A549 (cell line): ENCODE measurements around the gene ERV3-1. TPM values are rescaled to one million over a fixed set of nuclear protein-coding genes. Genes with fewer than 3 reads are reported as not detected.
"Not testable (repeated sequence)": the region's sequence is repeated elsewhere in the genome, so short reads cannot be mapped to it uniquely, and the experiment has no call there.

Experiments used
- ATAC-seq, 2 experiments: fragments of 200-7000 bp in 1 of 2; fragments of >200 bp in 1 of 2; cut with Nextera tagmentation in 1 of 2; cut with Tn5 transposase in 1 of 2; 3 replicates each; pipeline versions ENCODE4 v1.8.0 to v1.9.1; 2018 to 2020; ENCODE audit warnings: mild to moderate bottlenecking in 1 of 2, moderate library complexity in 1 of 2
- CTCF ChIA-PET: fragments of 300-600 bp; sonication (Branson Sonifier 250); formaldehyde crosslinking; extraction: SDS; loops from one replicate; lab custom pipeline; 2021; ENCODE audit warnings: antibody characterized with exemption, inconsistent platforms; lab: Yijun Ruan, JAX
- POLR2A ChIA-PET: fragments of 350-600 bp; formaldehyde crosslinking; extraction: SDS; loops from one replicate; lab custom pipeline; 2021; ENCODE audit warnings: antibody characterized with exemption, inconsistent platforms; lab: Yijun Ruan, JAX
- DNase-seq, 2 experiments: peaks; one replicate each; pipeline versions ENCODE4 v3.0.0 to v3.0.0-alpha.2; 2011 to 2016; ENCODE audit warnings: low read depth in 1 of 2, low spot score in 1 of 2
- FAIRE-seq: peaks from 2 replicates; lab custom pipeline; 2011; peaks lifted over from hg19 to GRCh38; lab: Jason Lieb, UNC
- H3K27ac ChIP-seq, 2 experiments: fragments of >200 bp; sonication (Bioruptor Twin); formaldehyde crosslinking; 3 replicates each; pipeline ENCODE4 v1.5.1; 2016 to 2017
- H3K4me1 ChIP-seq: fragments of >200 bp; sonication (Bioruptor Twin); formaldehyde crosslinking; 3 replicates; pipeline ENCODE4 v1.6.1; 2016
- H3K4me2 ChIP-seq: fragments of >200 bp; sonication (Bioruptor Twin); formaldehyde crosslinking; 3 replicates; pipeline ENCODE4 v1.6.1; 2016
- H3K4me3 ChIP-seq: fragments of >200 bp; sonication (Bioruptor Twin); formaldehyde crosslinking; 3 replicates; pipeline ENCODE4 v1.5.1; 2016
- H3K9me3 ChIP-seq: fragments of >200 bp; sonication (Bioruptor Twin); formaldehyde crosslinking; 3 replicates; pipeline ENCODE4 v1.6.1; 2016
- BHLHE40 ChIP-seq: IDR thresholded peaks from 2 replicates; pipeline ENCODE4 v1.6.1; 2012; ENCODE audit warnings: low read depth, low read length, inconsistent platforms
- CBX2 ChIP-seq: fragments of 200-600 bp; sonication (generic); IDR thresholded peaks from 2 replicates; pipeline ENCODE4 v1.6.1; 2016; ENCODE audit warnings: low read depth, mild to moderate bottlenecking, borderline replicate concordance
- CHD2 ChIP-seq: fragments of 150-350 bp; IDR thresholded peaks from 2 replicates; pipeline ENCODE4 v1.6.1; 2014; ENCODE audit warnings: low read length; ENCODE audit not compliant: partially characterized antibody
- ELK1 ChIP-seq: fragments of 150-350 bp; IDR thresholded peaks from 2 replicates; pipeline ENCODE4 v1.6.1; 2014; ENCODE audit warnings: low read depth, mild to moderate bottlenecking, low read length
- GATA3 ChIP-seq: IDR thresholded peaks from 2 replicates; pipeline ENCODE4 v1.6.1; 2012; ENCODE audit warnings: borderline replicate concordance
- HMGXB4 ChIP-seq: fragments of 250-450 bp; sonication (Bioruptor Pico); IDR thresholded peaks from 2 replicates; pipeline ENCODE4 v1.5.0; 2021; ENCODE audit warnings: mild to moderate bottlenecking, moderate library complexity, borderline replicate concordance
- JUN ChIP-seq, 2 experiments: fragments of >200 bp; sonication (Bioruptor Twin); formaldehyde crosslinking; IDR thresholded peaks; 2 replicates in 1 of 2; 3 replicates in 1 of 2; pipeline ENCODE4 v1.6.1; 2016 to 2017
- MAFK ChIP-seq: fragments of 450-650 bp; IDR thresholded peaks from 2 replicates; pipeline ENCODE4 v1.6.1; 2014; ENCODE audit not compliant: partially characterized antibody
- RAD21 ChIP-seq, 2 experiments: fragments of >200 bp in 1 of 2; sonication (Bioruptor Twin) in 1 of 2; formaldehyde crosslinking in 1 of 2; IDR thresholded peaks in 1 of 2; conservative IDR thresholded peaks in 1 of 2; 2 replicates in 1 of 2; 3 replicates in 1 of 2; pipeline ENCODE4 v1.6.1; 2012 to 2018; ENCODE audit warnings: inconsistent platforms in 1 of 2
- REST ChIP-seq: fragments of 200-600 bp; sonication (generic); IDR thresholded peaks from 2 replicates; pipeline ENCODE4 v1.6.1; 2016; ENCODE audit warnings: antibody characterized with exemption, mild to moderate bottlenecking, moderate library complexity
- SMC3 ChIP-seq: fragments of >200 bp; sonication (Bioruptor Twin); formaldehyde crosslinking; IDR thresholded peaks from 3 replicates; pipeline ENCODE4 v1.6.1; 2018; ENCODE audit warnings: inconsistent platforms
- TP53 ChIP-seq: fragments of 250-450 bp; sonication (Bioruptor Pico); IDR thresholded peaks from 2 replicates; pipeline ENCODE4 v1.5.0; 2021; ENCODE audit warnings: mild to moderate bottlenecking, moderate library complexity
- USF2 ChIP-seq: fragments of 450-650 bp; IDR thresholded peaks from 2 replicates; pipeline ENCODE4 v1.6.1; 2014; ENCODE audit warnings: antibody characterized with exemption
- ZNF302 ChIP-seq: fragments of 250-450 bp; sonication (Bioruptor Pico); IDR thresholded peaks from 2 replicates; pipeline ENCODE4 v1.9.0; 2021; ENCODE audit warnings: inconsistent platforms, mild to moderate bottlenecking, moderate library complexity
- WGBS: methylation state at CpG from one replicate; pipeline ENCODE4 v1.1.6; 2017; ENCODE audit errors: missing lambda C conversion rate; 5-methylcytosine and 5-hydroxymethylcytosine counted together
- polyA plus RNA-seq, 4 experiments: library from polyadenylated mRNA; depleted of rRNA in 3 of 4; stranded (reverse); fragments of >200 nt; fragmentation: RNase III in 1 of 4; extraction: RNeasy Plus Mini Kit Qiagen cat#74134 plus additional on column Dnase treatment in 1 of 4; gene quantifications; 2 replicates in 3 of 4; 3 replicates in 1 of 4; pipeline ENCODE4 v1.2.3, GENCODE V29; 2011 to 2017
- TF ChIP-seq, protein P1 (sequence below): fragments of >200 bp; sonication (Bioruptor Twin); formaldehyde crosslinking; IDR thresholded peaks from 3 replicates; pipeline ENCODE4 v1.5.1; 2016

Gene ERV3-1
- polyA plus RNA-seq, 2 of the 4 experiments (the other 2 are of a cell fraction): 5.0 to 5.8 TPM

- Histone ChIP-seq H3K4me1 (no peaks in the 10 kb centered on the region), H3K27ac (no peak overlapping the region), H3K4me3 (no peak overlapping the region), H3K4me2 (no peak overlapping the region), H3K9me3 (peaks cover 11% of the 10 kb centered on the region; the same call in 1 of the 3 replicates)
- WGBS: 0% methylated on average over 1 of the region's 1 CpG
- ATAC-seq (0 out of 6 replicates have a peak, but pooled peaks of 1 of the 2 experiments have one; percentile 38), DNase-seq (peak; percentile 3 to 46), FAIRE-seq (no peak)
- TF ChIP-seq, protein P1, sequence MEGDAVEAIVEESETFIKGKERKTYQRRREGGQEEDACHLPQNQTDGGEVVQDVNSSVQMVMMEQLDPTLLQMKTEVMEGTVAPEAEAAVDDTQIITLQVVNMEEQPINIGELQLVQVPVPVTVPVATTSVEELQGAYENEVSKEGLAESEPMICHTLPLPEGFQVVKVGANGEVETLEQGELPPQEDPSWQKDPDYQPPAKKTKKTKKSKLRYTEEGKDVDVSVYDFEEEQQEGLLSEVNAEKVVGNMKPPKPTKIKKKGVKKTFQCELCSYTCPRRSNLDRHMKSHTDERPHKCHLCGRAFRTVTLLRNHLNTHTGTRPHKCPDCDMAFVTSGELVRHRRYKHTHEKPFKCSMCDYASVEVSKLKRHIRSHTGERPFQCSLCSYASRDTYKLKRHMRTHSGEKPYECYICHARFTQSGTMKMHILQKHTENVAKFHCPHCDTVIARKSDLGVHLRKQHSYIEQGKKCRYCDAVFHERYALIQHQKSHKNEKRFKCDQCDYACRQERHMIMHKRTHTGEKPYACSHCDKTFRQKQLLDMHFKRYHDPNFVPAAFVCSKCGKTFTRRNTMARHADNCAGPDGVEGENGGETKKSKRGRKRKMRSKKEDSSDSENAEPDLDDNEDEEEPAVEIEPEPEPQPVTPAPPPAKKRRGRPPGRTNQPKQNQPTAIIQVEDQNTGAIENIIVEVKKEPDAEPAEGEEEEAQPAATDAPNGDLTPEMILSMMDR: peak; percentile 49
- TF ChIP-seq SMC3 (peak; percentile 34; the same call in 1 of the 3 replicates), TP53 (CRISPR knock-in tag) (no peak), RAD21 (conservative IDR thresholded peaks at IDR 0.05 in 1 of 2, IDR thresholded peaks at IDR 0.05 in 1 of 2) (peak in 1 of 2 experiments; percentile 64; a peak in 4 of 5 replicates)
- ChIA-PET CTCF (interaction anchor here (1.2 to 1.4 kb wide), 4 partner anchors 11 to 356 kb away, joined by 3 to 8 read pairs (median 4); partner anchors contain the start of gene ZNF273), POLR2A (no interaction called here)
Measured at GRCh38 chr7:64951250-64951848, 55.1 kb downstream of the ERV3-1 start.

DNA sequence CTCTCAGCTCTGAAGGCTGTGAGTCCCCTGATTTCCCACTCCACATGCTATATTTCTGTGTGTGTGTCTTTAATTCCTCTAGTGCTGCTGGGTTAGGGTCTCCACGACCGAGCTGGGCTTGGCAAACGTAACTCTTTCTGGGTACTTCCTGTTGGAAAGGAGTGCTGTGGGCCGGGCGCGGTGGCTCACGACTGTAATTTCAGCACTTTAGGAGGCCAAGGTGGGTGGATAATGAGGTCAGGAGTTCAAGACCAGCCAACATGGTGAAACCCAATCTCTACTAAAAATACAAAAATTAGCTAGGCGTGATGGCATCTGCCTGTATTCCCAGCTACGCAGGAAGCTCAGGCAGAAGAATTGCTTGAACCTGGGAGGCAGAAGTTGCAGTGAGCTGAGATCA, 55.8 kb downstream of the ERV3-1 start:
- H3K4me3 ChIP-seq, H3K4me2 ChIP-seq, FAIRE-seq, POLR2A ChIA-PET, H3K27ac ChIP-seq, ATAC-seq, DNase-seq, H3K4me1 ChIP-seq: not testable (repeated sequence)
- H3K9me3 ChIP-seq: peaks cover 10% of the 10 kb centered on the region; the same call in 1 of the 3 replicates
- 39% methylated on average over 9 of the region's 9 CpGs for WGBS
- CTCF ChIA-PET: interaction anchor here (1.3 to 1.4 kb wide), 3 partner anchors 11 to 47 kb away, joined by 3 to 8 read pairs (median 4); partner anchors contain the start of gene ZNF273

GRCh38 chr7:64948774-64949173, 57.7 kb downstream of the ERV3-1 start:
- CTCF ChIA-PET: interaction anchor here (1.5 kb wide), 1 partner anchor 359 kb away, joined by 4 read pairs; no protein-coding TSS in a partner anchor
- POLR2A ChIA-PET, FAIRE-seq: not testable (repeated sequence)

DNA sequence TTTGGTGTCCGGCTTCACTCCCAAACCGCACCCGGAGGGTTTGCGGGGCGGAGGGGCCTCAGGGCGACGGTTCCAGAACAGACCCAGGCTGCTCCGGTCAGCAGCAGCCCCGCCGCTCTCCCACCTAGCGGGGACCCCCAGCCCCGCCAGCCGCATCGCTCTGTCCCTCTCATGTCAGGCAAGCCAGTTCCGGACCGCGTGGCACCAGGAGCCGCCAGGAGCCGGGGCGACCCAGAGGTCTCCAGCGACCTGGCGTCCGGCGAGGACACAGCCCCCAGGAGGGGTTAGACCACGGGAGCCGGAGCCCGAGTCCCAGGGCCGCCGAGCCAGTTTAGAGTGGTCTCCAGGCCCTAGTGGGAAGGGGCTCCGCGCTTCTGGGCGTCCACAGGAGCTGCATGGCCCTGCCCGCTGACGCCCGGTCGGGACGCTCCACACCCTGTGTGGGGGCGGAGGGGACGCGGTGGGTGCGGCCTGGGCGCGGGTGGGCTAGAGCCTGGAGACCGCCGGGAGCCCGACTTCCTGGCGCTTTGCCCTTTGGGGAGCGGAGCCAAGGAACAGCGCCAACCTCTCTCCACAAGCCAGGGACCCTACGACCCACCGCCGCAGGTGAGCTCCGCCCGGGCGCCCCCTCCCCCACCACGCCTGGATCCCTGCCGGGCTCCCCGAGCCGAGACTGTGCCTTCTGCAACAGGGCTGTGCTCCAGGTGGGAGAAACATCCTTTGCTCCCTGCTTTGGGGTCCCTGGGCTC, 59.1 kb downstream of the ERV3-1 start:
- Histone ChIP-seq H3K4me2 (no peak overlapping the region), H3K9me3 (peaks cover 14% of the 10 kb centered on the region; the same call in 2 of the 3 replicates), H3K4me3 (no peak overlapping the region), H3K4me1 (no peaks in the 10 kb centered on the region), H3K27ac (no peak overlapping the region)
- ChIA-PET POLR2A (interaction anchor here (0.6 kb wide), 1 partner anchor 385 kb away, joined by 3 read pairs; no protein-coding TSS in a partner anchor), CTCF (no interaction called here)
- ATAC-seq (no peak), DNase-seq (no peak), FAIRE-seq (no peak)
- WGBS: 28% methylated on average over 12 of the region's 59 CpGs
- TF ChIP-seq HMGXB4 (no peak), ELK1 (no peak), BHLHE40 (no peak), SMC3 (no peak), ZNF302 (no peak), MAFK (no peak), USF2 (no peak), JUN (IDR thresholded peaks at IDR 0.05) (no peak), GATA3 (no peak), CBX2 (no peak), REST (no peak), CHD2 (no peak)

More at GRCh38 chr7:64948774-64949173, 57.7 kb downstream of the ERV3-1 start:
- ATAC-seq, H3K27ac ChIP-seq, DNase-seq, H3K4me2 ChIP-seq, H3K4me3 ChIP-seq, H3K4me1 ChIP-seq, H3K9me3 ChIP-seq: not testable (repeated sequence)
- WGBS: 0% methylated on average over 1 of the region's 1 CpG
